22Rv1 (cell line): ENCODE results near the gene C19orf81.

Experiments
- ZFX ChIP-seq: fragments of 450-650 bp; IDR thresholded peaks from 2 replicates; pipeline ENCODE4 v1.6.1; 2017; ENCODE audit warnings: antibody characterized with exemption, borderline replicate concordance
- TF ChIP-seq, protein P1 (sequence below): fragments of 450-650 bp; IDR thresholded peaks from 2 replicates; pipeline ENCODE4 v1.5.1; 2017; ENCODE audit warnings: mild to moderate bottlenecking

DNA sequence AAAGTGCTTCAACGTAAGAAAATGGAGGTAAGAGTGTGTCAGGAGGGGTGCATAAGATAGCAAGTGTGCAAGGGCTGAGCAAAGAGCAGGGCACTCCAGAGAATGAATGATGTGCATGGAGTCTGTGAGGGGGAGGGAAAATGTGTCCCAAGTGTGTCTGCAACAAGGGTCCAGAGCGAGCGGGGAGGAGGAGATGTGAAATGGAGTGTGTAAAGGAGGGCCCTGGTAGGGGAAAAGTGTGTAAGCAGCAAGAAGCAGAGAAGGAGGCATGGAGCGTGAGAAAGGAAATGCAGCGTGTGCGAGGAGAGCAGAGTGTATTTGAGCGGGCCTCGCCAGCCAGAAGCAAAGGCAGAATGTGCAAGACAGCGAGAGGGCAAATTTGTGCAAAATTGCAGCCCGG lies 11.8 kb downstream of the C19orf81 start:
- TF ChIP-seq, protein P1, sequence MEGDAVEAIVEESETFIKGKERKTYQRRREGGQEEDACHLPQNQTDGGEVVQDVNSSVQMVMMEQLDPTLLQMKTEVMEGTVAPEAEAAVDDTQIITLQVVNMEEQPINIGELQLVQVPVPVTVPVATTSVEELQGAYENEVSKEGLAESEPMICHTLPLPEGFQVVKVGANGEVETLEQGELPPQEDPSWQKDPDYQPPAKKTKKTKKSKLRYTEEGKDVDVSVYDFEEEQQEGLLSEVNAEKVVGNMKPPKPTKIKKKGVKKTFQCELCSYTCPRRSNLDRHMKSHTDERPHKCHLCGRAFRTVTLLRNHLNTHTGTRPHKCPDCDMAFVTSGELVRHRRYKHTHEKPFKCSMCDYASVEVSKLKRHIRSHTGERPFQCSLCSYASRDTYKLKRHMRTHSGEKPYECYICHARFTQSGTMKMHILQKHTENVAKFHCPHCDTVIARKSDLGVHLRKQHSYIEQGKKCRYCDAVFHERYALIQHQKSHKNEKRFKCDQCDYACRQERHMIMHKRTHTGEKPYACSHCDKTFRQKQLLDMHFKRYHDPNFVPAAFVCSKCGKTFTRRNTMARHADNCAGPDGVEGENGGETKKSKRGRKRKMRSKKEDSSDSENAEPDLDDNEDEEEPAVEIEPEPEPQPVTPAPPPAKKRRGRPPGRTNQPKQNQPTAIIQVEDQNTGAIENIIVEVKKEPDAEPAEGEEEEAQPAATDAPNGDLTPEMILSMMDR: no peak
- no peak for TF ChIP-seq ZFX
